Right lobe of liver (tissue), 4 donors: ENCODE results near the gene STAT6.

Source experiments
- POLR2A ChIP-seq: fragments of 450-650 bp; IDR thresholded peaks from one replicate; pipeline ENCODE4 v1.6.1; 2017; ENCODE audit warnings: antibody characterized with exemption, mild to moderate bottlenecking
- TF ChIP-seq, protein P1 (sequence below), 4 donors: fragments of 200-600 bp in 3 of 4; fragments of 450-650 bp in 1 of 4; IDR thresholded peaks; one replicate each; pipeline versions ENCODE4 v1.5.1 to v1.8.0; 2016 to 2022; ENCODE audit warnings: antibody characterized with exemption in 4 of 4, mild to moderate bottlenecking in 2 of 4
- donor health status: DM: no; HTN: no; CAD: no.
- donor health status: DM: no; HTN: no; CAD: no.
- donor health status: DM: no; HTN: yes; CAD: no.

DNA sequence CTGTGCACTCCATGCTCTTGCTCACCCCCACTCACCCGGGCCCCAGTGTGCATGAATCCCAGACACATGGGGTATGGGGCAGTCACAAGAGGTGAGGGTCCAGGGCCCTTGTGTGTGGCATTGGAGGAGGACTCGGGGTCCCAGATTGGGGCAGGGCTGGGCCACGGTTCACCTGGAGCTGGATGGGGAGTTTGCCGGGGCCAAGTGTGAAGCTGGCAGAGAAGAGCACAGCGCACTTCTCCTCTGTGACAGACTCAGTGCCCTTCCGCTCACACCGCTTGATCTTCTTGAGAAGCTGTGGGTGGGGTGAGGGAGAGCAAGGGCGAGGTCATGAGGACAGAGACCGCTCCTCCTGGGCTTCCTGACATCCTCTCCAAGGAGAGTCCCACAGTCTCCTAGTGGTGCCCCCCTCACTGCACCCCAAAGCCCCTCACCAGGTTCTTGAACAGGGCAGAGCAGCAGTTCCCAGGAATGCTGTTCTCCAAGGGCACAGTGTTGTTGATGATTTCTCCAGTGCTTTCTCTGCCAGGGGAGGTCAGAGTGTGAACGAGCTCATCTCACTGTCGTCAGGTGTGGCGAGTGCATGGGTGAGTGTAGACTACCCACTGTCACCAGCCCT, 6.8 kb downstream of the STAT6 start:
- TF ChIP-seq, protein P1, sequence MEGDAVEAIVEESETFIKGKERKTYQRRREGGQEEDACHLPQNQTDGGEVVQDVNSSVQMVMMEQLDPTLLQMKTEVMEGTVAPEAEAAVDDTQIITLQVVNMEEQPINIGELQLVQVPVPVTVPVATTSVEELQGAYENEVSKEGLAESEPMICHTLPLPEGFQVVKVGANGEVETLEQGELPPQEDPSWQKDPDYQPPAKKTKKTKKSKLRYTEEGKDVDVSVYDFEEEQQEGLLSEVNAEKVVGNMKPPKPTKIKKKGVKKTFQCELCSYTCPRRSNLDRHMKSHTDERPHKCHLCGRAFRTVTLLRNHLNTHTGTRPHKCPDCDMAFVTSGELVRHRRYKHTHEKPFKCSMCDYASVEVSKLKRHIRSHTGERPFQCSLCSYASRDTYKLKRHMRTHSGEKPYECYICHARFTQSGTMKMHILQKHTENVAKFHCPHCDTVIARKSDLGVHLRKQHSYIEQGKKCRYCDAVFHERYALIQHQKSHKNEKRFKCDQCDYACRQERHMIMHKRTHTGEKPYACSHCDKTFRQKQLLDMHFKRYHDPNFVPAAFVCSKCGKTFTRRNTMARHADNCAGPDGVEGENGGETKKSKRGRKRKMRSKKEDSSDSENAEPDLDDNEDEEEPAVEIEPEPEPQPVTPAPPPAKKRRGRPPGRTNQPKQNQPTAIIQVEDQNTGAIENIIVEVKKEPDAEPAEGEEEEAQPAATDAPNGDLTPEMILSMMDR (IDR thresholded peaks at IDR 0.05) = no peak
- no peak for TF ChIP-seq POLR2A
